ENCODE data around the gene PNKP.

PNKP gene

GRCh38 chr19:49889687-49890348 is 22.4 kb upstream of the PNKP start (continued):
- TF ChIP-seq GLIS3 (CRISPR knock-in tag; IDR thresholded peaks at IDR 0.05) = no peak
- TF ChIP-seq ESRRG (CRISPR knock-in tag; IDR thresholded peaks at IDR 0.05) = no peak
- TF ChIP-seq RARB (CRISPR knock-in tag; IDR thresholded peaks at IDR 0.05) = no peak

- no peak for ATAC-seq
- TF ChIP-seq CREB5 (CRISPR knock-in tag; IDR thresholded peaks at IDR 0.05; ENCODE audit: low read depth) (no peak), ZNF70 (CRISPR knock-in tag; IDR thresholded peaks at IDR 0.05) (no peak), ESRRG (CRISPR knock-in tag; IDR thresholded peaks at IDR 0.05) (no peak), GLIS3 (CRISPR knock-in tag; IDR thresholded peaks at IDR 0.05) (no peak), ISL1 (CRISPR knock-in tag; IDR thresholded peaks at IDR 0.05) (no peak), TSHZ2 (CRISPR knock-in tag; IDR thresholded peaks at IDR 0.05) (no peak), ZFP30 (CRISPR knock-in tag; IDR thresholded peaks at IDR 0.05) (no peak), CSDC2 (CRISPR knock-in tag; IDR thresholded peaks at IDR 0.05) (no peak), PPARA (CRISPR knock-in tag; IDR thresholded peaks at IDR 0.05; ENCODE audit: borderline replicate concordance) (no peak), ZFP3 (CRISPR knock-in tag; IDR thresholded peaks at IDR 0.05) (no peak), POU6F1 (CRISPR knock-in tag; IDR thresholded peaks at IDR 0.05; ENCODE audit: borderline replicate concordance, low read depth) (no peak), ZNF8 (CRISPR knock-in tag; IDR thresholded peaks at IDR 0.05) (no peak), RARB (CRISPR knock-in tag; IDR thresholded peaks at IDR 0.05) (no peak), CSRNP3 (CRISPR knock-in tag; IDR thresholded peaks at IDR 0.05) (no peak), PATZ1 (CRISPR knock-in tag; IDR thresholded peaks at IDR 0.05; ENCODE audit: borderline replicate concordance) (no peak)
These were observed 21.8 kb upstream of the PNKP start for GRCh38 chr19:49889038-49889686.

GRCh38 chr19:49888510-49888824 is 21.1 kb upstream of the PNKP start:
- ATAC-seq = no peak
- TF ChIP-seq ESRRG (CRISPR knock-in tag; IDR thresholded peaks at IDR 0.05) (no peak), TCF4 (CRISPR knock-in tag; IDR thresholded peaks at IDR 0.05; ENCODE audit: borderline replicate concordance) (no peak), CSDC2 (CRISPR knock-in tag; IDR thresholded peaks at IDR 0.05) (no peak), ZNF565 (CRISPR knock-in tag; conservative IDR thresholded peaks at IDR 0.05; ENCODE audit: low read depth) (no peak), ZC3H10 (CRISPR knock-in tag; IDR thresholded peaks at IDR 0.05) (no peak), ZFP30 (CRISPR knock-in tag; IDR thresholded peaks at IDR 0.05) (no peak)

Data from SK-N-SH treated with all-trans-retinoic acid at 6 μM for 48 hours (cell line).